Measurements from ENCODE around the gene BTBD18.

DNA sequence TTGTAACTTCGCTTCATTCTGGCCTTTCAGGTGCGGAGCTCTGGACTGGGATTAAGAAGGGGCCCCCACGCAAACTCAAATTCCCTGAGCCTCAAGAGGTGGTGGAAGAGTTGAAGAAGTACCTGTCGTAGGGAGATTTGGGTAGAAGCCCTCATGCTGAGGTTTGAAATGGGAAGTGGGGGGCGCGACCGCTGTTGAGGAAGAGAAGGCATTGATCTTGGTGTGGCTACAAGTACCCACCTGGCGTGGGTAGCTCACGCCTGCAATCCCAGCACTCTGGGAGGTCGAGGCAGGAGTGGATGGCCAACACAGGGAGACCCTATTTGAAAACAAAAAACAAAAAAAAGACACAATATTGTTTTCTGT, 9.5 kb downstream of the BTBD18 start:
- TF ChIP-seq POLR2AphosphoS5 (IDR thresholded peaks at IDR 0.05; ENCODE audit: low read depth) (no peak), CTCF (IDR thresholded peaks at IDR 0.05; ENCODE audit: insufficient read depth, low read length) (no peak)

All from HL-60 (cell line).